Calu3 (cell line): ENCODE data around the gene DNAH1. TPM values are rescaled to one million over a fixed set of nuclear protein-coding genes. Genes with fewer than 3 reads are reported as not detected.

ENCODE experiments used
- BruUV-seq: library from RNA; stranded (reverse); fragments of 400-500 nt; replicated peaks from 2 replicates; lab custom pipeline; 2021; lab: Mats Ljungman, UMichigan
- CTCF ChIA-PET: fragments of 300-600 bp; sonication (Branson Sonifier 250); formaldehyde crosslinking; loops from one replicate; lab custom pipeline; 2022; ENCODE audit warnings: antibody characterized with exemption; lab: Charles Lee
- DNase-seq: peaks from one replicate; pipeline ENCODE4 v3.0.0; 2022
- H3K27ac Mint-ChIP-seq: one replicate; pipeline ENCODE4 v1.8.0; 2022; ENCODE audit warnings: mixed read lengths; ENCODE audit not compliant: unreplicated experiment
- H3K27me3 Mint-ChIP-seq: one replicate; pipeline ENCODE4 v1.8.0; 2022; ENCODE audit warnings: mixed read lengths; ENCODE audit not compliant: unreplicated experiment
- H3K36me3 Mint-ChIP-seq: one replicate; pipeline ENCODE4 v1.8.0; 2022; ENCODE audit warnings: mild to moderate bottlenecking, moderate library complexity, mixed read lengths; ENCODE audit not compliant: insufficient read depth, unreplicated experiment
- H3K4me1 Mint-ChIP-seq: one replicate; pipeline ENCODE4 v1.8.0; 2022; ENCODE audit warnings: mild to moderate bottlenecking, low read depth, mixed read lengths; ENCODE audit not compliant: unreplicated experiment
- H3K4me3 Mint-ChIP-seq: one replicate; pipeline ENCODE4 v1.8.0; 2022; ENCODE audit warnings: mild to moderate bottlenecking, low read depth, moderate library complexity, mixed read lengths; ENCODE audit not compliant: unreplicated experiment
- H3K9me3 Mint-ChIP-seq: one replicate; pipeline ENCODE4 v1.8.0; 2022; ENCODE audit warnings: low read depth, mixed read lengths; ENCODE audit not compliant: unreplicated experiment
- intact Hi-C: fragments of 100-400 bp; cut with micrococcal nuclease; formaldehyde crosslinking; loops from one replicate; pipeline ENCODE4 v1.10.0; 2022; ENCODE audit not compliant: unreplicated experiment
- total RNA-seq: library from RNA; stranded (reverse); gene quantifications from 2 replicates; pipeline ENCODE4 v1.2.3, GENCODE V29; 2022
- TF ChIP-seq, protein P1 (sequence below): fragments of 200-600 bp; IDR thresholded peaks from one replicate; pipeline ENCODE4 v1.8.0; 2022; ENCODE audit warnings: antibody characterized with exemption; ENCODE audit not compliant: unreplicated experiment

DNAH1 gene
- total RNA-seq, 1 experiment from 2014 or later, result 13.1 TPM

- peak; percentile 47 for DNase-seq
- H3K27me3 Mint-ChIP-seq, result no peaks in the 10 kb centered on the region
- peak overlapping the region; percentile 21 for H3K4me3 Mint-ChIP-seq
- no peaks in the 10 kb centered on the region for H3K9me3 Mint-ChIP-seq
- CTCF ChIA-PET, result interaction anchor here (0.6 to 1.9 kb wide), 6 partner anchors 11 to 71 kb away, joined by 3 to 6 read pairs (median 4); partner anchors contain the start of gene WDR82
- intact Hi-C loops, result no loop called here
- peak overlapping the region; percentile 39 for H3K27ac Mint-ChIP-seq
- no TSS peak for BruUV-seq
- H3K36me3 Mint-ChIP-seq, result peaks cover 42% of the 10 kb centered on the region
- H3K4me1 Mint-ChIP-seq, result peaks cover 40% of the 10 kb centered on the region
- TF ChIP-seq, protein P1, sequence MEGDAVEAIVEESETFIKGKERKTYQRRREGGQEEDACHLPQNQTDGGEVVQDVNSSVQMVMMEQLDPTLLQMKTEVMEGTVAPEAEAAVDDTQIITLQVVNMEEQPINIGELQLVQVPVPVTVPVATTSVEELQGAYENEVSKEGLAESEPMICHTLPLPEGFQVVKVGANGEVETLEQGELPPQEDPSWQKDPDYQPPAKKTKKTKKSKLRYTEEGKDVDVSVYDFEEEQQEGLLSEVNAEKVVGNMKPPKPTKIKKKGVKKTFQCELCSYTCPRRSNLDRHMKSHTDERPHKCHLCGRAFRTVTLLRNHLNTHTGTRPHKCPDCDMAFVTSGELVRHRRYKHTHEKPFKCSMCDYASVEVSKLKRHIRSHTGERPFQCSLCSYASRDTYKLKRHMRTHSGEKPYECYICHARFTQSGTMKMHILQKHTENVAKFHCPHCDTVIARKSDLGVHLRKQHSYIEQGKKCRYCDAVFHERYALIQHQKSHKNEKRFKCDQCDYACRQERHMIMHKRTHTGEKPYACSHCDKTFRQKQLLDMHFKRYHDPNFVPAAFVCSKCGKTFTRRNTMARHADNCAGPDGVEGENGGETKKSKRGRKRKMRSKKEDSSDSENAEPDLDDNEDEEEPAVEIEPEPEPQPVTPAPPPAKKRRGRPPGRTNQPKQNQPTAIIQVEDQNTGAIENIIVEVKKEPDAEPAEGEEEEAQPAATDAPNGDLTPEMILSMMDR, result peak; percentile 19
Observed at GRCh38 chr3:52289747-52290595, 26.1 kb upstream of the DNAH1 start.

GRCh38 chr3:52290596-52291507 is 25.3 kb upstream of the DNAH1 start:
- no TSS peak for BruUV-seq
- DNase-seq, result no peak
- TF ChIP-seq, protein P1, result no peak
- H3K4me1 Mint-ChIP-seq, result peaks cover 36% of the 10 kb centered on the region
- H3K36me3 Mint-ChIP-seq, result peaks cover 42% of the 10 kb centered on the region
- intact Hi-C loops, result loop anchor here (1.0 kb wide), 1 partner anchor 48 kb away; no protein-coding TSS in a partner anchor
- H3K4me3 Mint-ChIP-seq, result no peak overlapping the region
- H3K9me3 Mint-ChIP-seq, result no peaks in the 10 kb centered on the region
- H3K27ac Mint-ChIP-seq, result peak overlapping the region; percentile 14
- no peaks in the 10 kb centered on the region for H3K27me3 Mint-ChIP-seq
- CTCF ChIA-PET, result interaction anchor here (1.3 to 1.9 kb wide), 2 partner anchors 49 to 72 kb away, joined by 4 to 6 read pairs; no protein-coding TSS in a partner anchor

DNA sequence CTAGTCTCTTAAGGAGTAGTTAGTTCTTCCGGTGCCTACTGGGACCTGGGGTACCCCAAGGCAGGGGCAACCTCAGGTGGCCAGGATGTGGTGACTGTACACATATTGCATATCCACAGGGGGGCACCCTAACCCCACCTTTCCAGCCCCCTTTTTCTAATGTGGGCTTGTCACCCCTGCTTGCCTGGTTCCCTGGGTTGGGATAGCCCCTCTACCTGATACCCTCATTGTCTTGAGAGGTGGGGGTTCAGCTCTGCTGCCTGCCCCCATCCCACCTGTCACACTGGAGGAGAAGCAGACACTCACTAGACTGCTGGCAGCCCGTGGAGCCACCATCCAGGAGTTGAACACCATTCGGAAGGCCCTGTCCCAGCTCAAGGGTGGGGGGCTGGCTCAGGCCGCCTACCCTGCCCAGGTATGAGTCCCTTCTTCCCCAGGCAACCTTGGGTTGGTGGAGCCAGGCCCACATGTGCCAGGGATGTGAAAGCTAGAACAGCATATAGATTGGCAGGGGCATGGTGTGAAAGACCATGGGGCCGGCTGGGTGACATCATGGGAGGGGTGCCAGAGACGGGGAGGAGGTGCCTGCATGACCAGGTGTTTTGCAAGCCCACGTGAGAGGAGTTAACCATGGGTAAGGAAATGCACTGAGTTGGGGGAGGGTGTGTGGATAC is 24.5 kb upstream of the DNAH1 start:
- Mint-ChIP-seq H3K27ac (peak overlapping the region; percentile 14), H3K4me1 (peaks cover 33% of the 10 kb centered on the region), H3K9me3 (no peaks in the 10 kb centered on the region), H3K36me3 (peaks cover 37% of the 10 kb centered on the region), H3K27me3 (no peaks in the 10 kb centered on the region), H3K4me3 (no peak overlapping the region)
- CTCF ChIA-PET, result interaction anchor here (1.9 kb wide), 1 partner anchor 48 kb away, joined by 6 read pairs; no protein-coding TSS in a partner anchor
- DNase-seq, result peak; percentile 63
- TF ChIP-seq, protein P1, result peak; percentile 53
- BruUV-seq, result no TSS peak
- intact Hi-C loops, result loop anchor here (1.0 kb wide), 1 partner anchor 48 kb away; no protein-coding TSS in a partner anchor
